Hippocampal formation (tissue), 2 donors: ENCODE measurements around the gene PGPEP1.
"Not testable (repeated sequence)": the region's sequence is repeated elsewhere in the genome, so short reads cannot be mapped to it uniquely, and the experiment has no call there.

ENCODE experiments used
- DNase-seq, 2 donors: peaks; one replicate each; lab custom pipeline; 2025; lab: John Stamatoyannopoulos, UW

The PGPEP1 gene

DNA sequence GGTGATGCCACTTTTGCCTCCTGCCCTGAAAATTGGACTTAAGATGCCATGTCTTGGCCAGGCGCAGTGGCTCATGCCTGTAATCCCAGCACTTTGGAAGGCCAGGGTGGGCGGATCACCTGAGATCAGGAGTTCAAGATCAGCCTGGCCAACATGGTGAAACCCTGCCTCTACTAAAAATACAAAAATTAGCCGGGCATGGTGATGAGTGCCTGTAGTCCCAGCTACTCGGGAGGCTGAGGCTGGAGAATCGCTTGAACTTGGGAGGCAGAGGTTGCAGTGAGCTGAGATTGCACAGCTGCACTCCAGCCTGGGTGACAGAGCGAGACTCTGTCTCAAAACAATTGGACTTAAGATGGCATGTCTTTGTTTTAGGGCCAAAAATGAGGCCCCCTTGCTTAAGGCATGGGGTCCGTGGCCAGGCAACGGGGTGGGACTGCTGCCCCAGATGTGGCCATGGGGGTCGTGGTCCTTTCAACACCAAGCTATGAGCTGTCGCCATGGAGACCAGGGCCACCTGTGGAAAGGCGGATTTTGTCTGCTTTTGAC is 24.0 kb downstream of the PGPEP1 start:
- not testable (repeated sequence) for DNase-seq

- no peak for DNase-seq
Measured at GRCh38 chr19:18364826-18365528, 24.6 kb downstream of the PGPEP1 start.

- no peak for DNase-seq
Measured at GRCh38 chr19:18366021-18366435, 25.6 kb downstream of the PGPEP1 start.

DNA sequence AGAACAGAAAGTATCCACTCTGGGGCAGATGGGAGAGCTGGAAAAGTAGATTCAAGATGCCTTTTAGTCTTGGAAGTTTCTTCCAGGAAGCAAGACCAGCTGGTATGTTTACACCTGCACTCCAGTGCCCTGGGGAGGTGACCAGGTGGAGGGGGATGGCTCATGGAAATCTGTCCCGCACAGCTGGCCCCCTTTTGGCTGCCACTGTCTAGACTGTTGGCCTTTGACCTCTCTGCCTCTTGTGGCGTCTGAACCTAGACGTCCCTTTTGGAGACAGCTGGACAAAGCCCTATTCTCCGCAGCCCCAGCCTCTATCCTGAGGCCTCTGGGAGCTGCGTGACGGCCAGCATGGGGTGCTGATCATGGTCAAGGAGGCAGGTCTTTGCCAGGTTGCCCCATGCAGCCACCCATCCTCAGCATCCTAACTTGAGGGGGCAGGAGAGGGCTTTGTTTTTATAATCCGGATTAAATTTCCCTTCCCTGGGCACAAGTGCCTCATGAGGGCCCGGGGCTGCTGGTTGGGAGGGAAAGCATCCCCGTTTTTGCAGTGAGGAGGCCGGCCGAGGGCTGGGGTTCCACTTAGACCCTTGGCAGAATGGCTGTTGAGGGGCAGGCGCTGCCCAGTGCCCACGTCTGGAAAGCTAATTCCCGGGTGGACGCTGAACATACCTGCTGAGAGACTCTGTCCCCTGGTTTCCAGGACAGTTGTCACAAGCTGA is 28.3 kb downstream of the PGPEP1 start:
- no peak for DNase-seq

DNA sequence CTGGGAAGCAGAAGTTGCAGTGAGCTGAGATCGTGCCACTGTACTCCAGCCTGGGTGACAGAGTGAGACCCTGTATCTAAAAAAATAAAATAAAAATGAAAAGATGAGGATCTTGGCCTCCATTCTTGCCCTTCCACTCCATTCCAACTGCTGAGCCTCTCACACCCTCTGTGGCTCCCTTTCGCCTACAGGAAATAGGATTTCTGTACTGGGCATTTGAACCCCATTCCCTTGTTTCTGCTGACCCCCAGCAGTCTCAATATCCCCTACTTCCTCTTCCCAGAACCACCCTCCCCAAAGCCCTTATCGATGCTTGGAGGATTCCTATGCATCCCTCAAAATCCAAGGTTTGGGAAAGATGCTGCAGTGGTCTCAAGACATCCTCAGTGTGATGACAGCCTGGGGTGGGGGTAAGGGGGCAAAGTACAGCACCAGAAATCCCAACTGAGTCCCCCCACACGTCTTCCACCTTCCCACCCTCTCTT is 33.1 kb downstream of the PGPEP1 start:
- DNase-seq = no peak

DNA sequence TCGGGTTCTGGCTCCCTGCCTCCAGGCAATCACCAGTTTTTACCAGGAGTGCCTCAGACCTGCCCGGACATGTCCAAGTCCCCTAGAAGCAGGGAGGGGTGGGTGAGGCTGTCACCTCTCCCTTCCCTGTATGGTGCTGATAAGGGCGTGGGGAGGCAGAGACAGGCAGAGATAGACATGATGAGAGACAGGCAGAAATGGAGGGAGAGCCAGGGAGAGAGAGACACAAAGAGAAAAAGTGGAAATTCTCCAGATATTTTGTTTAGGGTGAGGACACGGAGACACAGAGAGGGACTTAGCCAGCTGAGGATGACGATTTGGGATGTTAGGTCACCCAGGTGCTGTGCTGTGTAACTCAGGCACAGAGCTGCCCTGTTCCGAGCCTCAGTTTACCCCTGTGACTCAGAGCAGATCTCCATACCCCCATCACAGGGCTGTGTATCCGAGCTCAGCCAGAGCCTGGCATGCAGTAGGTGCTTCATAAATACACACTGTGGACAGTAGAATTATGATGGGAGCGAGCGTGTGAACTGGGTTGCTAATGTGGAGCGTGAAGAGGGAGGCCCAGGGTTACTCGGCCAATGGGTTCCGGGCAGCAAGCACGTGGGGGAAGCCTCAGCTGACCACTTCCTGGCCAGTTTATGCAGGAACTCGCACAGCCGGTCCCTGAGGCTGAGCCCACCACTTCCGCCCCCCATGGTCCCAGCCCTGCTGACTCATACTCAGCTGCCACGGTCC is 33.7 kb downstream of the PGPEP1 start:
- DNase-seq = peak; percentile 31 to 36

- no peak for DNase-seq
Measured at GRCh38 chr19:18377026-18377425, 36.6 kb downstream of the PGPEP1 start.

- DNase-seq = no peak
Measured at GRCh38 chr19:18379803-18380747, 39.7 kb downstream of the PGPEP1 start.

DNA sequence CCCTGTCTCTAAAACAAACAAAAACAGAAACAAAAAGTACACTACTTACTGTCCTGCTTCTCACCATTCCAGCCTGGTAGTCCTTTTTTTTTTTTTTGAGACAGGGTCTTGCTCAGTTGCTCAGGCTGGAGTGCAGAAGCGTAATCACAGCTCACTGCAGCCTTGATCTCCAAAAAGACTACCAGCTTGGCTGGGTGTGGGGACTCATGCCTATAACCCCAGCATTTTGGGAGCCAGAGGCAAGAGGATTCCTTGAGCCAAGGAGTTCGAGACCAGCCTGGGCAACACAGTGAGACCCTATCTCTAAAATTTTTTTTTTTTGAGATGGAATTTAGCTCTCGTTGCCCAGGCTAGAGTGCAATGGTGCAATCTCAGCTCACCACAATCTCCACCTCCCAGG is 40.4 kb downstream of the PGPEP1 start:
- no peak for DNase-seq

GRCh38 chr19:18383622-18384021 is 43.2 kb downstream of the PGPEP1 start:
- DNase-seq = not testable (repeated sequence)

DNA sequence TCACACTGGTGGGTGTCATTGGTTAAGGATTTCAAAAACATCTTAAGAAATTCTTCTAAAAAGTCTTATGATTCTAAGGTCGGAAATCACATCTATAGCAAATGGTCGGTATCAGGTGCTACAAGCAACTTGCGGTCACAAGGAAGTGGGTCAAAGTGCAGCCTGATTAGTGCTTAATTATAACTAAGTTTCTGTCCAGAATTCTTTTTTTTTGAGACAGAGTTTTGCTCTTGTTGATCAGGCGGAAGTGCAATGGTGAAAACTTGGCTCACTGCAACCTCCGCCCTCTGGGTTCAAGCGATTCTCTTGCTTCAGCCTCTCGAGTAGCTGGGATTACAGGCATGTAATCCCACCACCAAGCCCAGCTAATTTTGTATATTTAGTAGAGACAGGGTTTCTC is 44.4 kb downstream of the PGPEP1 start:
- no peak for DNase-seq

DNA sequence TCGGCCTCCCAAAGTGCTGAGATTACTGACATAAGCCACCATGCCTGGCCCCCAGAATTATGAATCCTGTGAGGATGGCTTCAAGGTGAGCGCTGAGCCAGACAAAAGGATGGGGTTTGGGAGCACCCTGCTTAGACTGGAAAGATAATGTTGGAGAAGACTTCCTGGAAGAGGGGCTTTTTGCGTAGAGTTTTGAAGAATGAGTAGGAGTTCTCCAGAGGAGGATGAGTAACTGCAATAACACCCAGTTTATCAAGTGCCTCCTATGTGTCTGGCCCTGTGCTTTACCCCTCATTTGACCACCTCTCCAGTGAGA is 44.9 kb downstream of the PGPEP1 start:
- DNase-seq = no peak

GRCh38 chr19:18385675-18386542 is 45.5 kb downstream of the PGPEP1 start, which contains the start of gene GDF15:
TSS of gene GDF15 (plus strand) at chr19:18386158. CDS start at chr19:18386190, 32 bp downstream.
- DNase-seq = no peak

DNA sequence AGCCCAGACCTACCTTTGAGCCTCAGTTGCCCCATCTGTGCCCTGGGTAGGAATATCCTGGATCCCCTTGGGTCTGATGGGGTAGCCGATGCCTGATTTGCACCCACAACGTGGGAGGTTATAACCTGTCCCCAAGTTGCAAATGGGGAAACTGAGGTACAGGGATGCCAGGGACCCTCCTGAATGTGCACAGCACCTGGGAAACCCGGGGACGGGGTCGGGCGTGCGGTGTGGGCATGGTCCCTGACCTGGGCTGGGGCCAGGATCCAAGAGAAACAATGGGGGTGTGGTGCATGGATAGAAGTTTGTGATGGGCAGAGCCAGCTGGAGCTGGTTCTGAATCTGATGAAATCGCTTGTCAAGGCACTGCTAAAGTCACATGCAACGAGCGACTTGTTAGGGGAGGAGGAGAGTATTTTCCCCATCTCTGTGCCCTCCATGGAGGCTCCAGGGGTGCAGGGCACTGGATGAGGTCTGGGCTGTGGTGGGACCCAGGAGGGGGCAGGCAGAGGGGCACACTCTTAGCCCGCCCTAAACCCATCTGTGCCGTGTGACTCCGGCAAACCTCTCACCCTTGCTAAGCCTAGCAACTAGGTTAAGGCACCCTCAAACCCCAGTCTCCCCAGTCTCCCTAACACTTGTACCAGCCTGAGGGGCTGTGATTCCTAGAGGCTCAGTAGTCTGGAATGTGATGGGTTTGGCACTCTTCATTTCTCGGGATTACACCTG is 46.3 kb downstream of the PGPEP1 start:
- DNase-seq = no peak

DNA sequence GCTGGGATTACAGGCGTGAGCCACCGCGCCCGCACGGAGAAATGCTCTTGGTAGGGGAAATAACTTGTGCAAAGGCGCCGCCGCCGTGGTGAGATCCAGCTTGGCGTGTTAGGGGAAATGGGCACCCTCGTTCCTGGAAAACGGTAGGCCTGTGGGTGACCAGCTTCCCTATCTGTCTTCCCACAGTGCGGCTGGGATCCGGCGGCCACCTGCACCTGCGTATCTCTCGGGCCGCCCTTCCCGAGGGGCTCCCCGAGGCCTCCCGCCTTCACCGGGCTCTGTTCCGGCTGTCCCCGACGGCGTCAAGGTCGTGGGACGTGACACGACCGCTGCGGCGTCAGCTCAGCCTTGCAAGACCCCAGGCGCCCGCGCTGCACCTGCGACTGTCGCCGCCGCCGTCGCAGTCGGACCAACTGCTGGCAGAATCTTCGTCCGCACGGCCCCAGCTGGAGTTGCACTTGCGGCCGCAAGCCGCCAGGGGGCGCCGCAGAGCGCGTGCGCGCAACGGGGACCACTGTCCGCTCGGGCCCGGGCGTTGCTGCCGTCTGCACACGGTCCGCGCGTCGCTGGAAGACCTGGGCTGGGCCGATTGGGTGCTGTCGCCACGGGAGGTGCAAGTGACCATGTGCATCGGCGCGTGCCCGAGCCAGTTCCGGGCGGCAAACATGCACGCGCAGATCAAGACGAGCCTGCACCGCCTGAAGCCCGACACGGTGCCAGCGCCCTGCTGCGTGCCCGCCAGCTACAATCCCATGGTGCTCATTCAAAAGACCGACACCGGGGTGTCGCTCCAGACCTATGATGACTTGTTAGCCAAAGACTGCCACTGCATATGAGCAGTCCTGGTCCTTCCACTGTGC is 47.9 kb downstream of the PGPEP1 start:
- peak; percentile 2 to 67 for DNase-seq

GRCh38 chr19:18388960-18389725 is 48.7 kb downstream of the PGPEP1 start:
- DNase-seq = no peak

- no peak for DNase-seq
Measured at GRCh38 chr19:18389726-18390064, 49.3 kb downstream of the PGPEP1 start.
